Neural progenitor cell (in vitro differentiated cells): Measurements from ENCODE around the gene GGT6. TPM values are rescaled to one million over a fixed set of nuclear protein-coding genes. Genes with fewer than 3 reads are reported as not detected.

Source experiments
- DNase-seq: peaks from one replicate; pipeline ENCODE4 v3.0.0-alpha.2; 2016; ENCODE audit warnings: low spot score
- H2AFZ ChIP-seq: fragments of 200-600 bp; sonication (generic); replicated peaks from 2 replicates; pipeline ENCODE4 v1.6.1; 2016; ENCODE audit warnings: antibody characterized with exemption
- H3F3A ChIP-seq: fragments of 200-600 bp; sonication (generic); 2 replicates; pipeline ENCODE4 v1.6.1; 2016; ENCODE audit warnings: antibody characterized with exemption, low read depth
- H3K27ac ChIP-seq: fragments of 200-600 bp; sonication (generic); 2 replicates; pipeline ENCODE4 v1.5.1; 2016; ENCODE audit warnings: mild to moderate bottlenecking
- H3K27me3 ChIP-seq: fragments of 200-600 bp; sonication (generic); 2 replicates; pipeline ENCODE4 v1.6.1; 2016; ENCODE audit warnings: mild to moderate bottlenecking, moderate library complexity
- H3K36me3 ChIP-seq: fragments of 200-600 bp; sonication (generic); 2 replicates; pipeline ENCODE4 v1.5.1; 2016
- H3K4me1 ChIP-seq: fragments of 200-600 bp; sonication (generic); 2 replicates; pipeline ENCODE4 v1.6.1; 2016; ENCODE audit warnings: mixed run types
- H3K4me2 ChIP-seq: fragments of 200-600 bp; sonication (generic); 2 replicates; pipeline ENCODE4 v1.6.1; 2016
- H3K4me3 ChIP-seq: fragments of 200-600 bp; sonication (generic); 2 replicates; pipeline ENCODE4 v1.5.1; 2016
- H3K79me2 ChIP-seq: fragments of 200-600 bp; sonication (generic); 2 replicates; pipeline ENCODE4 v1.6.1; 2016; ENCODE audit warnings: low read depth
- H3K9ac ChIP-seq: fragments of 200-600 bp; sonication (generic); 2 replicates; pipeline ENCODE4 v1.6.1; 2016
- H3K9me3 ChIP-seq: fragments of 200-600 bp; sonication (generic); 2 replicates; pipeline ENCODE4 v1.5.1; 2016; ENCODE audit warnings: low read depth
- H4K20me1 ChIP-seq: fragments of 200-600 bp; sonication (generic); 2 replicates; pipeline ENCODE4 v1.6.1; 2016; ENCODE audit warnings: low read depth
- H3K27ac Mint-ChIP-seq: 3 replicates; pipeline ENCODE4 v1.8.0; 2021; ENCODE audit warnings: mixed read lengths
- H3K27me3 Mint-ChIP-seq: 2 replicates; pipeline ENCODE4 v1.8.0; 2022; ENCODE audit warnings: low read depth, mild to moderate bottlenecking, inconsistent platforms, moderate library complexity, mixed read lengths; ENCODE audit not compliant: insufficient read depth
- H3K36me3 Mint-ChIP-seq: 3 replicates; pipeline ENCODE4 v1.8.0; 2021; ENCODE audit warnings: mixed read lengths
- H3K4me1 Mint-ChIP-seq: 3 replicates; pipeline ENCODE4 v1.8.0; 2021; ENCODE audit warnings: mixed read lengths
- H3K4me3 Mint-ChIP-seq: 3 replicates; pipeline ENCODE4 v1.8.0; 2021; ENCODE audit warnings: mild to moderate bottlenecking, moderate library complexity, mixed read lengths
- H3K9me3 Mint-ChIP-seq: 3 replicates; pipeline ENCODE4 v1.8.0; 2020; ENCODE audit warnings: mixed read lengths
- CTCF ChIP-seq: fragments of 200-600 bp; sonication (generic); IDR thresholded peaks from 2 replicates; pipeline ENCODE4 v1.5.1; 2017; ENCODE audit warnings: antibody characterized with exemption, mild to moderate bottlenecking
- EZH2 ChIP-seq: fragments of 200-600 bp; sonication (generic); IDR thresholded peaks from 2 replicates; pipeline ENCODE4 v1.6.1; 2017; ENCODE audit warnings: antibody characterized with exemption, mild to moderate bottlenecking, moderate library complexity
- EZH2phosphoT487 ChIP-seq: fragments of 200-600 bp; sonication (generic); IDR thresholded peaks from 2 replicates; pipeline ENCODE4 v1.6.1; 2017; ENCODE audit warnings: antibody characterized with exemption
- total RNA-seq: library from RNA; depleted of rRNA; stranded (reverse); fragments of >200 nt; gene quantifications from 2 replicates; pipeline ENCODE4 v1.2.3, GENCODE V29; 2015; ENCODE audit warnings: low replicate concordance

The GGT6 gene
- total RNA-seq, 1 donor from 2014 or later, result not detected

- Histone ChIP-seq H3K27ac (no peak overlapping the region), H3K36me3 (no peaks in the 10 kb centered on the region), H3K79me2 (no peaks in the 10 kb centered on the region), H3K9ac (no peak overlapping the region), H3K9me3 (no peaks in the 10 kb centered on the region), H3F3A (peaks cover 17% of the 10 kb centered on the region), H3K27me3 (peaks cover 7% of the 10 kb centered on the region), H3K4me2 (no peak overlapping the region), H3K4me3 (no peak overlapping the region), H4K20me1 (no peaks in the 10 kb centered on the region), H3K4me1 (peaks cover 18% of the 10 kb centered on the region), H2AFZ (no peak overlapping the region)
- Mint-ChIP-seq H3K9me3 (no peaks in the 10 kb centered on the region), H3K27ac (no peak overlapping the region), H3K36me3 (no peaks in the 10 kb centered on the region), H3K27me3 (peaks cover 12% of the 10 kb centered on the region), H3K4me1 (peaks cover 22% of the 10 kb centered on the region), H3K4me3 (peak overlapping the region; percentile 39)
- DNase-seq, result peak; percentile 76
- TF ChIP-seq CTCF, result peak; percentile 85
- TF ChIP-seq EZH2, result no peak
- TF ChIP-seq EZH2phosphoT487, result no peak
Measured at GRCh38 chr17:4566785-4567184, 6.4 kb upstream of the GGT6 start.

GRCh38 chr17:4565209-4566141 is 5.1 kb upstream of the GGT6 start:
- DNase-seq, result peak; percentile 90
- Histone ChIP-seq H3K36me3 (no peaks in the 10 kb centered on the region), H3K4me1 (peaks cover 18% of the 10 kb centered on the region), H3K4me2 (no peak overlapping the region), H3K27ac (no peak overlapping the region), H3K9me3 (no peaks in the 10 kb centered on the region), H3K9ac (no peak overlapping the region), H3K79me2 (no peaks in the 10 kb centered on the region), H3K27me3 (peaks cover 7% of the 10 kb centered on the region), H2AFZ (peak overlapping the region; percentile 76), H3K4me3 (no peak overlapping the region), H4K20me1 (no peaks in the 10 kb centered on the region), H3F3A (peaks cover 17% of the 10 kb centered on the region)
- H3K9me3 Mint-ChIP-seq, result no peaks in the 10 kb centered on the region
- peak; percentile 85 for TF ChIP-seq CTCF
- no peak for TF ChIP-seq EZH2phosphoT487
- H3K4me1 Mint-ChIP-seq, result peaks cover 27% of the 10 kb centered on the region
- peaks cover 12% of the 10 kb centered on the region for H3K27me3 Mint-ChIP-seq
- no peaks in the 10 kb centered on the region for H3K36me3 Mint-ChIP-seq
- H3K4me3 Mint-ChIP-seq, result no peak overlapping the region
- H3K27ac Mint-ChIP-seq, result no peak overlapping the region

DNA sequence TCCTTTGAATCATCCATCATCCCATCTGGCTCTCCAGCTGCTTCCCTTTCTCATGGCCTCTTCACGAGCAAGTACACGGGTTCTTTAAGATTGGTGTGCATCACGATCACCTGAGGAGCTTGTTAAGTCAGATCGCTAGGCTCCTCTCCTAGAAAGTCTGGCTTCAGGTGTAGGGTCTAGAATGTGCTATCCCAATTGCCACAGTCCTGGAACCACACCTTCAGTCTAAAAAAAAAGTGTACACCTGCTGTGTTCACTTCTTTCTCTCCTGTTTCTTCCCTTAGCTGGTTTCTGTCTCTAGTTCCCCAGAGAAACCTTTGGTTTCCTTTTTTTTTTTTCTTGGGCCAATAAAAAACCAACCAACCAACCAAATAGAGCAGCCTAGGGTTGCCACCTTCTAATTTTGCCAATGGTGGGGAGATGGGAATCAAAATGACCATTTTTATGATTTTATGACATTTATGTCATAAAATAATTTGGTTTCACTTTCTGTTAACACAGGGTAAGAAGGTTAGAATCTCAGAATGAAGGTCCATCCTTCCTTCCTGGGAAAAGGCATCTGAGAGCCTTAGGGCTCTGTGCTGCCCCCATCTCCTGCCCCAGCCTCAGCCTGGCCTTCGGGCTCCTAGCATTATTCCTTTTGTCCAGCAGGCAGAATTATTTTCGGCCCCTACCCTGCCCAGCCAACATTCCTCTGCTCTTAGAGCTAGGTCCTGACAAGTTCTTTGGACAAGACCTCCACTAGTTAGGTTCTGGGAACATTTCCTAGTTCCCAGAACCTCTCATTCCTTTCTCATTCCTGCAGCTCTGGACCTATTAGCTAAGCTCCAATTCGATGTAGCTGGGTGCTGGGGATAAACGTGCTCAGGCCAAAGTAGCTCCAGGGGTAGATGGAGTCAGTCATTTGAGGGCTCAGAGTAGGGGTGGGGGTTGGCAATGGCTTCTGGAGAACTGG is 1.9 kb upstream of the GGT6 start:
- Mint-ChIP-seq H3K27ac (no peak overlapping the region), H3K9me3 (no peaks in the 10 kb centered on the region), H3K36me3 (no peaks in the 10 kb centered on the region), H3K4me3 (no peak overlapping the region), H3K4me1 (peaks cover 28% of the 10 kb centered on the region), H3K27me3 (peaks cover 14% of the 10 kb centered on the region)
- H3K4me2 ChIP-seq, result no peak overlapping the region
- H3K9me3 ChIP-seq, result no peaks in the 10 kb centered on the region
- no peaks in the 10 kb centered on the region for H3K36me3 ChIP-seq
- no peaks in the 10 kb centered on the region for H3K79me2 ChIP-seq
- peaks cover 7% of the 10 kb centered on the region for H3K27me3 ChIP-seq
- no peak for TF ChIP-seq EZH2phosphoT487
- TF ChIP-seq CTCF, result no peak
- no peak for TF ChIP-seq EZH2
- H4K20me1 ChIP-seq, result no peaks in the 10 kb centered on the region
- no peak overlapping the region for H3K27ac ChIP-seq
- no peak overlapping the region for H2AFZ ChIP-seq
- DNase-seq, result no peak
- H3K9ac ChIP-seq, result no peak overlapping the region
- H3F3A ChIP-seq, result peaks cover 8% of the 10 kb centered on the region
- H3K4me3 ChIP-seq, result no peak overlapping the region
- no peaks in the 10 kb centered on the region for H3K4me1 ChIP-seq
